Prostate gland (tissue), 2 donors: Measurements from ENCODE around the gene ZNF641.

Experiments
- POLR2A ChIP-seq: fragments of 450-650 bp; IDR thresholded peaks from one replicate; pipeline ENCODE4 v1.6.1; 2016; ENCODE audit warnings: antibody characterized with exemption, mild to moderate bottlenecking
- TF ChIP-seq, protein P1 (sequence below), 4 experiments: fragments of 200-600 bp in 2 of 4; fragments of 450-650 bp in 2 of 4; sonication (generic) in 2 of 4; IDR thresholded peaks; 1 replicate in 3 of 4; 2 replicates in 1 of 4; pipeline ENCODE4 v1.5.1; 2016 to 2019; ENCODE audit warnings: antibody characterized with exemption in 4 of 4, mild to moderate bottlenecking in 2 of 4, moderate library complexity in 2 of 4

DNA sequence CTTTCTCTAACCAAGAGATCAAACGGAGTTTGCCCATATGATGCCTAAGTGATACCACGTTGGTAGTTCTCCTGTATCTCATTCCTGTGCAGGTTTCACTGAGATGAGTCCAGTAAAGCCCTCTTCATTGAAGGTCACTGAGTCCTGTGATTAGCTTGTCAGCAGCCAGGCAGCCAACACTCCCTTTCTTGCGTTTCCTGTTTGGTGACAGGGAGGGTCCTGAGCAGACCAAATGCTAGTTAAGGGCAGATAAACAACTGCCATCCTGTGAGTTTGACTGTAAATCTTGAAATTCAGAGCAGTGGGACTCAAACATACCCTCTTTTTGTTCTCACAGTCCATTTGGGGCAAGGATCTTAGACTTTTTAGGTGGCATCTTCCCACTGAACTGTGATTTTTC is 39.4 kb downstream of the ZNF641 start:
- TF ChIP-seq, protein P1, sequence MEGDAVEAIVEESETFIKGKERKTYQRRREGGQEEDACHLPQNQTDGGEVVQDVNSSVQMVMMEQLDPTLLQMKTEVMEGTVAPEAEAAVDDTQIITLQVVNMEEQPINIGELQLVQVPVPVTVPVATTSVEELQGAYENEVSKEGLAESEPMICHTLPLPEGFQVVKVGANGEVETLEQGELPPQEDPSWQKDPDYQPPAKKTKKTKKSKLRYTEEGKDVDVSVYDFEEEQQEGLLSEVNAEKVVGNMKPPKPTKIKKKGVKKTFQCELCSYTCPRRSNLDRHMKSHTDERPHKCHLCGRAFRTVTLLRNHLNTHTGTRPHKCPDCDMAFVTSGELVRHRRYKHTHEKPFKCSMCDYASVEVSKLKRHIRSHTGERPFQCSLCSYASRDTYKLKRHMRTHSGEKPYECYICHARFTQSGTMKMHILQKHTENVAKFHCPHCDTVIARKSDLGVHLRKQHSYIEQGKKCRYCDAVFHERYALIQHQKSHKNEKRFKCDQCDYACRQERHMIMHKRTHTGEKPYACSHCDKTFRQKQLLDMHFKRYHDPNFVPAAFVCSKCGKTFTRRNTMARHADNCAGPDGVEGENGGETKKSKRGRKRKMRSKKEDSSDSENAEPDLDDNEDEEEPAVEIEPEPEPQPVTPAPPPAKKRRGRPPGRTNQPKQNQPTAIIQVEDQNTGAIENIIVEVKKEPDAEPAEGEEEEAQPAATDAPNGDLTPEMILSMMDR (IDR thresholded peaks at IDR 0.05), result no peak
- no peak for TF ChIP-seq POLR2A
